LNCAP (cell line): Measurements from ENCODE around the gene PLEKHA8.

Source experiments
- TF ChIP-seq, protein P1 (sequence below): fragments of 450-650 bp; IDR thresholded peaks from 2 replicates; pipeline ENCODE4 v1.5.1; 2017; ENCODE audit warnings: mild to moderate bottlenecking

Gene PLEKHA8

DNA sequence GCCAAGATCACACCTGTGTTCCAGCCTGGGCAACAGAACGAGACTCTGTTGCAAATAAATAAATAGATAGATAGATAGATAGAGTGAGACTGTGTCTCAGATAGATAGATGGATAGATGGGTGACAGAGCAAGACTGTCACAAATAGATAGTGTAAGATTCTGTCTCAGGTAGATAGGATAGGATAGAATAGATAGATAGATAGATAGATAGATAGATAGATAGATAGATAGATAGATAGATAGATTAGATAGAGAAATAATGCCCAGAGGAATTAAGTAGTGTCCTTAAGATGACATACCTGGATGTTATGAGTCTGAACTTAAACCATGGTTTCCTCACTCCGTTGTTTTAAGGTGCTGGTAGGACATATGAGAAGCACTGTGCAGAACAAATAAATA is 8.0 kb downstream of the PLEKHA8 start:
- TF ChIP-seq, protein P1, sequence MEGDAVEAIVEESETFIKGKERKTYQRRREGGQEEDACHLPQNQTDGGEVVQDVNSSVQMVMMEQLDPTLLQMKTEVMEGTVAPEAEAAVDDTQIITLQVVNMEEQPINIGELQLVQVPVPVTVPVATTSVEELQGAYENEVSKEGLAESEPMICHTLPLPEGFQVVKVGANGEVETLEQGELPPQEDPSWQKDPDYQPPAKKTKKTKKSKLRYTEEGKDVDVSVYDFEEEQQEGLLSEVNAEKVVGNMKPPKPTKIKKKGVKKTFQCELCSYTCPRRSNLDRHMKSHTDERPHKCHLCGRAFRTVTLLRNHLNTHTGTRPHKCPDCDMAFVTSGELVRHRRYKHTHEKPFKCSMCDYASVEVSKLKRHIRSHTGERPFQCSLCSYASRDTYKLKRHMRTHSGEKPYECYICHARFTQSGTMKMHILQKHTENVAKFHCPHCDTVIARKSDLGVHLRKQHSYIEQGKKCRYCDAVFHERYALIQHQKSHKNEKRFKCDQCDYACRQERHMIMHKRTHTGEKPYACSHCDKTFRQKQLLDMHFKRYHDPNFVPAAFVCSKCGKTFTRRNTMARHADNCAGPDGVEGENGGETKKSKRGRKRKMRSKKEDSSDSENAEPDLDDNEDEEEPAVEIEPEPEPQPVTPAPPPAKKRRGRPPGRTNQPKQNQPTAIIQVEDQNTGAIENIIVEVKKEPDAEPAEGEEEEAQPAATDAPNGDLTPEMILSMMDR = no peak

DNA sequence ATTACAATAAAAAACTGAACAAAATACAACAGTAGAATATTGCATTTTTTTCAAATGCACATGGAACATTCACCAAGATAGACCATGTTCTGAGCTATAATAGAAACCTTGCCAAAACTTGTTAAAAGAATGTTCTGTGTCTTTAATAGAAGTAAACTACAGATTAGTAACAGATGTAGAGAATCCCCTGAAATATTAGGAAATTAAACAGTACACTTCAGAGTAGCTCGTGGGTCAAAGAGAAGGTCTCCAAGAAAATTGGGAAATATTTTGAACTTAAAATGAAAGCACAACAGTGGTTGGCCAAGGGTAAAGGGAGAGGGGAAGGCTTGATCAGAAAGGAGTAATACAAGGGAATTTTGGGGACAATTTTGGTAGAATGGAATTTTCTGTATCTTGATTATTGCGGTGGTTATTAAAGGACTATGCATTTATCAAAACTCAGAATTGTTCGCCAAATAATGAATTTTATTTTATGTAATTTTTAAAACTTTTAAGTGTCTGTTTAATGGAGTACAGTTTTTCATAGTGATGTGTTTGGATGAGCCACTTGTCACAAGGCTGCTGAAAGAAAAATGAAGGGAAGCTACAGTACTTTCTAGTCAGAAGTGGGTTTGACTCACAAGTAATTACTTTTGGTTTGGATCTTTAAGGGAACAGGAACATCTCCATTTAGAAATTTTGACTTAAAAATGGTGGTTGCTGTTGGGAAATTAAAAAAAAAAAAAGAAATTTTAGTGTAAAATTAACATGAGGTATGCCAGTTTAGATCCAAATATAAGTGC is 10.2 kb downstream of the PLEKHA8 start:
- TF ChIP-seq, protein P1 = no peak

DNA sequence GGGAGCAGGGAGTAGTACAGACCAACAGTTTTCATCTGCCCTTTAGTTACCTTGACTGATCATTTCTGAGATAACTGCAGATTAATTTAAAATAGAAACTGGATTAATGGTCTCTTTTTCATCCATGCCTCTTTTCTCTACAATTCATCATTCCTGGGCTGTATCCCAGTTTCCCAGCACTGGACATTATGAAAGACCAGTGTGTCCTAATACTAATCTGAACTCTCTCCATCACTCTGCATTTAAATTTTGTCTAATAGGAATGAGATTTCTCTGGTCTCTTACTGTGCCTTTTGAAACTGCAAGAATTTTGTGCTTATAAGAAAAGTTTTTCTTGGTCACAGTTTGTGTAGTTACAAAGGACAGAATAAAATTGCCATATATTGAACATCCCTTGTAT is 12.7 kb downstream of the PLEKHA8 start:
- TF ChIP-seq, protein P1 = no peak

DNA sequence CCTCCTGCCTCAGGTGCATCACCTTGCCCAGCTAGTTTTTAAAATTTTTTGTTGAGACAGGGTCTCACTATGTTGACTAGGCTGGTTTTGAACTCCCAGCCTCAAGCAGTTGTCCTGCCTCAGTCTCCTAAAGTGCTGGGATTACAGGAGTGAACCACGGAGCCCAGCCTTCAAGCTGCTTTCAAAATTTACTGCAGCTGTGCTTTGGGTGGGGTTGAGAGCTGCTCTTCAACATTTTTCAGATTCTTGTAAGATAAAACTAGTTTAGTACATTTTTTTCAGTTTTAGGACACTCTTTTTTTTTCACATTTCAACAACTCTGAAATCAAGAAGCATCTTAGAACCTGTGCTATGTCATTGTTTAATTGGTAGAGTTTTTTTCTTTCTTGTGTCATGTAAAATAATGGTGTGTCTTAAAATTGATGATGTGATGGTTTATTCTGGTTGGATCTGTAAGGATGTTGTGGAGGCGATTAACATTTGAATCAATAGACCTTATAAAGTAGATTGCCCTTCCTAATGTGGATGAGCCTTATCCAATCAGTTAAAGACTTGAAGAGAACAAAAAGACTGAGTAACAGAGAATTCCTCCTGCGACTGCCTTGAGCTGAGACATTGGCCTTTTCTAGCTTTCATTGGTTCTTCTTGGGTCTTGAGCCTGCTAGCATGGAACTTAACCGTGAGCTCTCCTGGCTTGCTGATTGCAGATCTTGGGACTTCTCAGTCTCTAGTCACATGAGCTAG is 13.5 kb downstream of the PLEKHA8 start:
- TF ChIP-seq, protein P1 = no peak

DNA sequence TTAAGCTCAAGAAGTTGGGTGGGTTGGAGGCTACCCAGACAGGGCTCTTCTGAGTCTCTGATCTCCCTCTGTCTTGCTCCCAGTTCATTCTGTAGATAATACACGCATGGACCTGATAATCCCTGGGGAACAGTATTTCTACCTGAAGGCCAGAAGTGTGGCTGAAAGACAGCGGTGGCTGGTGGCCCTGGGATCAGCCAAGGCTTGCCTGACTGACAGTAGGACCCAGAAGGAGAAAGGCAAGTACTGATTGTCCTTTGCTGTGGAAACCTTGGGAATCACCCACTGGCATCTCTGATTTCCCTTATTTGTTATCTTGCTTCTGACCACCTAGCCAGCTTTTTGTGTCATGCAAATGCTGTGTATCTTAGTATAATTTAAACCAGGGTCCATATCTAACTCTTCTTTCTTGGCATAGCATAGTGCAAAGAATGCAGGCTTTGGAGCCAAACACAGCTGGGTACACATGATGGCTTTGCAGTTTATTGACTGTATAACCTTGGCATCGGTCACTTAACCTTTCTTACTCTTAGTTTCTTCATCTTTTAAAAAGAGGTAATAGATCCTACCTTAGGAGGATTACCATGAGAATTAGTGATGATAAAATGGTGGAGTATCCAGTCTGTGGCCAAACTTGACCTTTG is 18.0 kb downstream of the PLEKHA8 start:
- TF ChIP-seq, protein P1 = no peak

DNA sequence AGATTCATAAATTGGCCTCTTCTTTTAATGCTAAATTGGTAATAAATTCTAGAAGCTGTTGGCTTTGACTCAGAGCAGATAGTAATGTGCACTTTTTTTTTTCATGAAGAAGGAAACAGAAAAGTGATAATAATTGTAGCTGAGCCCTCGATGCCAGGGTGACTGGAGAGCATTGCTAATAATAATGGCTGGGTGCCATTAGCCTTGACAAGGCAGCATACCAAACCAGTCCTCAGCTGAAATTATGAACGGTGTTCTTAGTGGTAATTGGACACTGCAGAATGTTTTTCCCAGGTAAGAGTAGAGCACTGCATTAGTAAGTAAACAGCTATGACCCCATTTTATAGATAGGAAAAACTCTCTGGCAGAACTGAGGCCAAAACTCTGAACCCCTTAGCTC is 18.9 kb downstream of the PLEKHA8 start:
- TF ChIP-seq, protein P1 = no peak

DNA sequence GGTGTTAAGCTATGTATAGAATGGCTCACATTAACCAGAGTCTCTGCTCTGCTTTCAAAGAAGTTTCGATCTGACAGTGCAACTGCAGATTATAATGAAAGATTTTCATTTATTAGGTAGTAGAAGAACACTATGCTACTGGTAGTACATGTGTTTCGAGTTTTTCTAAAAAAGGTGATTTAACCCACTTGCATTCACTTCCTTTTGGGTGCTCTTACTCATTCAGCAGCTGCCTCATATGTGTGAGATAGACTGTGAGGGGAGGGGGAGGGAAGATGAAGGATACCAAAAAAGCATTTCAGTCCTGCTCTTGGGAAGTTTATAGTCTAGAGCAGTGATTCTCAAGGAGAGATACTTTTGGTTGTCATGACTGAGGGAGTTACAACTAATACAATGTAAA is 20.4 kb downstream of the PLEKHA8 start:
- TF ChIP-seq, protein P1 = no peak
